Amniotic stem cell (primary cell): ENCODE data around the gene CD1E.
"Not testable (repeated sequence)": the region's sequence is repeated elsewhere in the genome, so short reads cannot be mapped to it uniquely, and the experiment has no call there.

Experiments
- DNase-seq: peaks from one replicate; lab custom pipeline; 2025; lab: John Stamatoyannopoulos, UW

CD1E gene

GRCh38 chr1:158362941-158363340 is 9.2 kb downstream of the CD1E start:
- no peak for DNase-seq

GRCh38 chr1:158366783-158367182 is 13.1 kb downstream of the CD1E start:
- no peak for DNase-seq

GRCh38 chr1:158371188-158371953 is 17.7 kb downstream of the CD1E start:
- DNase-seq = no peak

- not testable (repeated sequence) for DNase-seq
Observed at GRCh38 chr1:158374101-158374500, 20.4 kb downstream of the CD1E start.

GRCh38 chr1:158374860-158375259 is 21.2 kb downstream of the CD1E start:
- no peak for DNase-seq

GRCh38 chr1:158390331-158390730 is 36.6 kb downstream of the CD1E start:
- no peak for DNase-seq

GRCh38 chr1:158391099-158391498 is 37.4 kb downstream of the CD1E start:
- no peak for DNase-seq

GRCh38 chr1:158393476-158393875 is 39.8 kb downstream of the CD1E start:
- no peak for DNase-seq

GRCh38 chr1:158396646-158397045 is 43.0 kb downstream of the CD1E start:
- DNase-seq = no peak

GRCh38 chr1:158398818-158399514 is 45.3 kb downstream of the CD1E start, which contains the start of gene OR10T2:
Gene OR10T2, minus strand, starts transcription at chr1:158399466. Its CDS starts 0 bp downstream, at chr1:158399466.
- DNase-seq = no peak

GRCh38 chr1:158400871-158401270 is 47.2 kb downstream of the CD1E start:
- DNase-seq = no peak

GRCh38 chr1:158407092-158407491 is 53.4 kb downstream of the CD1E start:
- DNase-seq = no peak
